ENCODE data around the gene EXOSC6. TPM values are rescaled to one million over a fixed set of nuclear protein-coding genes. Genes with fewer than 3 reads are reported as not detected.

EXOSC6 gene
- total and polyA plus RNA-seq, 2 experiments from 2014 or later = 13.7 to 27.8 TPM

DNA sequence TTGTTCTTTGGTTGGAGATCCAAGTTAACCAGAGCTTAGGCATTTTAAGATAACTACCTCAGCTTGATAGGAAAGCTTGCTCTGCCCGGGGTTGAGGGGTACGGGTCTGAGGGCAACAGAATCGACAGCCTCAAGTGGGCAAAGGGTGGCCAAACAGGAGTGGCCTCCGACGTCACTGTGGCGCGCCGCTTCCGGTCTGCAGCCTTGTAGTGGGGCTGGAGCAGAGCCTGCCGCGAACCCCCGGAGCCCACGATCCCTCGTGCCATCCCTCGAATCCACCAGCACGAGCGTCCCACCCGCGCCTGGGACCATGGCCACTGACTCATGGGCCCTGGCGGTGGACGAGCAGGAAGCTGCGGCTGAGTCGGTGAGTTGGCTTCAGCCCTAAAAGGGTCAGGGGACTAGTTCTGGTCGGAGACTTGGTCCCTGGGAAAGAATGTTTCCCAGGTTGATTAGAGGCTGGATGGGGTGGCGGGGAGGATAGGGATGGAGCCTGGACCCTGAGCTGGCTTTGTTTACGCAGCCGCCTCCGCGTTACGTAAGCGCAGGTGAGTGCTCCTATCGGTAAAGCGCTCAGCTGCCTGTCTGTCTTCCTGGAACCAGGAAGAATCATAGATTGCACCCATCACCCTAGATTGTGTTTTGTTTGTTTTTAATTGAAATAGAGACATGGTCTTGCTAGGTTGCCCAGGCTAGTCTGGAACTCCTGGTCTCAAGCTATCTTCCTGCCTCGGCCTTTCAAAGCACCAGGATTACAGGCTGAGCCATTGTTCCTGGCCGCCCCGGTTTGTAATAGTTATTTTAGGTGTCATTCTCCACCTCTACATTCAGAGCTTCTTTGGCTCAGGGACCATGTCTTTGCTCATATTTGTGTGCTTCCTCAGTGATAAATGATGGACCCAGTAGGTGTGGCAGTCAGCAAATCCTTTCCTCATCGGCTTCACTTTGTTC is 47.5 kb upstream of the EXOSC6 start, which contains the start of gene DDX19B:
TSS of gene DDX19B (plus strand) at position 199 of the 951 bp plus-strand sequence. CDS start at position 311, 112 bp downstream.
- H3K36me3 Mint-ChIP-seq (ENCODE audit: low read depth) = peaks cover 17% of the 10 kb centered on the region
- H3K27me3 Mint-ChIP-seq (ENCODE audit: insufficient read depth, low read depth, poor library complexity) = peaks cover 2% of the 10 kb centered on the region
- H3K9me2 ChIP-seq (ENCODE audit: insufficient read depth) = no peaks in the 10 kb centered on the region
- no peaks in the 10 kb centered on the region for H3K36me3 ChIP-seq (ENCODE audit: insufficient read depth)
- no peaks in the 10 kb centered on the region for H3F3A ChIP-seq (replicated peaks; ENCODE audit: low read depth)
- no peak for TF ChIP-seq STAT1 (IDR thresholded peaks at IDR 0.05; ENCODE audit: unreplicated experiment)
- TF ChIP-seq, protein P1, sequence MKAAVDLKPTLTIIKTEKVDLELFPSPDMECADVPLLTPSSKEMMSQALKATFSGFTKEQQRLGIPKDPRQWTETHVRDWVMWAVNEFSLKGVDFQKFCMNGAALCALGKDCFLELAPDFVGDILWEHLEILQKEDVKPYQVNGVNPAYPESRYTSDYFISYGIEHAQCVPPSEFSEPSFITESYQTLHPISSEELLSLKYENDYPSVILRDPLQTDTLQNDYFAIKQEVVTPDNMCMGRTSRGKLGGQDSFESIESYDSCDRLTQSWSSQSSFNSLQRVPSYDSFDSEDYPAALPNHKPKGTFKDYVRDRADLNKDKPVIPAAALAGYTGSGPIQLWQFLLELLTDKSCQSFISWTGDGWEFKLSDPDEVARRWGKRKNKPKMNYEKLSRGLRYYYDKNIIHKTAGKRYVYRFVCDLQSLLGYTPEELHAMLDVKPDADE (IDR thresholded peaks at IDR 0.05) = peak; percentile 69
- no peak for TF ChIP-seq ZNF462 (CRISPR knock-in tag; IDR thresholded peaks at IDR 0.05)
- peak; percentile 94 for TF ChIP-seq CREB1 (CRISPR knock-in tag; IDR thresholded peaks at IDR 0.05; ENCODE audit: low read depth)
- peak; percentile 86 for TF ChIP-seq POLR2AphosphoS5 (IDR thresholded peaks at IDR 0.05; ENCODE audit: low read depth)
- no peaks in the 10 kb centered on the region for H3K27me3 ChIP-seq (ENCODE audit: insufficient read depth)
- peak within 1 kb of the TSS; percentile 87; the same call in 1 of the 2 replicates for H2AFZ ChIP-seq
- H3K4me1 ChIP-seq (ENCODE audit: insufficient read depth) = peaks cover 9% of the 10 kb centered on the region
- H3K4me1 Mint-ChIP-seq = peaks cover 14% of the 10 kb centered on the region
- peak within 1 kb of the TSS; percentile 92 for H3K4me3 Mint-ChIP-seq
- DNase-seq (ENCODE audit: low spot score) (peak; percentile 85), ATAC-seq (peak; percentile 94)
- H4K20me1 ChIP-seq (replicated peaks; ENCODE audit: insufficient read depth) = peaks cover 21% of the 10 kb centered on the region
- no peaks in the 10 kb centered on the region for H3K9me3 Mint-ChIP-seq
- H3K4me3 ChIP-seq = peak within 1 kb of the TSS; percentile 93
- peak within 1 kb of the TSS; percentile 98 for H3K27ac ChIP-seq (ENCODE audit: low read depth)
- H3K4me2 ChIP-seq = peak within 1 kb of the TSS; percentile 82
- peaks cover 58% of the 10 kb centered on the region for H3K79me2 ChIP-seq (replicated peaks; ENCODE audit: insufficient read depth)
- H3K27ac Mint-ChIP-seq = peak within 1 kb of the TSS; percentile 97
